K562 (cell line): ENCODE measurements around the gene CD248. TPM values are rescaled to one million over a fixed set of nuclear protein-coding genes. Genes with fewer than 3 reads are reported as not detected.

Experiments
- ATAC-seq: fragments of 200-7000 bp; cut with Tn5 transposase; 3 replicates; pipeline ENCODE4 v1.9.1; 2020; ENCODE audit warnings: moderate library complexity
- BruUV-seq: library from RNA; stranded (reverse); fragments of 400-500 nt; replicated peaks from 2 replicates; lab custom pipeline; 2021; lab: Mats Ljungman, UMichigan
- CTCF ChIA-PET: fragments of 300-600 bp; formaldehyde crosslinking; extraction: SDS; loops from one replicate; lab custom pipeline; 2021; ENCODE audit warnings: low intra/inter-chr PET ratio; lab: Yijun Ruan, JAX
- POLR2A ChIA-PET: fragments of 300-600, 350-650 bp; sonication (Branson Sonifier 250); formaldehyde crosslinking; extraction: SDS; loops from one replicate; lab custom pipeline; 2021; ENCODE audit warnings: antibody characterized with exemption, inconsistent platforms; lab: Yijun Ruan, JAX
- DNase-seq, 4 experiments: peaks; one replicate each; pipeline versions ENCODE4 v3.0.0 to v3.0.0-alpha.2; 2011 to 2018; ENCODE audit warnings: low spot score in 3 of 4, mixed read lengths in 3 of 4; ENCODE audit errors: extremely low read depth in 1 of 4
- FAIRE-seq: peaks from 2 replicates; lab custom pipeline; 2011; peaks lifted over from hg19 to GRCh38; lab: Jason Lieb, UNC
- H2AFZ ChIP-seq: 2 replicates; pipeline ENCODE4 v1.6.0; 2011; ENCODE audit warnings: low read depth, low read length, control low read depth, inconsistent platforms
- H3K27ac ChIP-seq: fragments of 200-600 bp; 3 replicates; pipeline ENCODE4 v1.8.0; 2011; ENCODE audit warnings: low read depth, mild to moderate bottlenecking, control low read depth, inconsistent platforms, low read length, moderate library complexity, mixed read lengths; ENCODE audit errors: extremely low read depth
- H3K27me3 ChIP-seq, 2 experiments: fragments of 300-600 bp in 1 of 2; 2 replicates in 1 of 2; 3 replicates in 1 of 2; pipeline versions ENCODE4 v1.6.0 to v1.8.0; 2011; ENCODE audit warnings: inconsistent platforms in 2 of 2, low read length in 2 of 2, mild to moderate bottlenecking in 1 of 2, mixed read lengths in 1 of 2, moderate library complexity in 1 of 2; ENCODE audit not compliant: control insufficient read depth in 2 of 2, insufficient read depth in 2 of 2
- H3K36me3 ChIP-seq: fragments of 300-600 bp; 3 replicates; pipeline ENCODE4 v1.8.0; 2011; ENCODE audit warnings: mild to moderate bottlenecking, low read length, inconsistent platforms; ENCODE audit not compliant: control insufficient read depth, insufficient read depth
- H3K4me1 ChIP-seq, 2 experiments: fragments of 200-600 bp in 1 of 2; replicated peaks in 1 of 2; 2 replicates in 1 of 2; 3 replicates in 1 of 2; pipeline versions ENCODE4 v1.5.1 to v1.8.0; 2011; ENCODE audit warnings: inconsistent platforms in 2 of 2, low read length in 2 of 2, mild to moderate bottlenecking in 1 of 2, mixed read lengths in 1 of 2, moderate library complexity in 1 of 2; ENCODE audit not compliant: control insufficient read depth in 2 of 2, insufficient read depth in 2 of 2
- H3K4me2 ChIP-seq: 2 replicates; pipeline ENCODE4 v1.6.1; 2011; ENCODE audit warnings: low read length, control low read depth, inconsistent platforms, mixed read lengths; ENCODE audit not compliant: insufficient read depth
- H3K4me3 ChIP-seq: fragments of 200-600 bp; sonication (generic), shearing (Covaris generic); 2 replicates; pipeline ENCODE4 v1.5.1; 2016; ENCODE audit warnings: control low read depth, inconsistent platforms
- H3K79me2 ChIP-seq: fragments of 200-600 bp; 3 replicates; pipeline ENCODE4 v1.8.0; 2011; ENCODE audit warnings: low read length, inconsistent platforms; ENCODE audit not compliant: control insufficient read depth, insufficient read depth
- H3K9ac ChIP-seq, 2 experiments: 2 replicates each; pipeline versions ENCODE4 v1.6.0 to v1.6.1; 2011; ENCODE audit warnings: low read depth in 2 of 2, low read length in 2 of 2, control low read depth in 1 of 2, inconsistent platforms in 1 of 2, mild to moderate bottlenecking in 1 of 2, mixed read lengths in 1 of 2; ENCODE audit not compliant: insufficient read depth in 1 of 2
- H3K9me1 ChIP-seq: one replicate; pipeline ENCODE4 v1.6.0; 2011; ENCODE audit warnings: inconsistent platforms, mild to moderate bottlenecking, low read length, moderate library complexity; ENCODE audit not compliant: control insufficient read depth, insufficient read depth
- H3K9me3 ChIP-seq: replicated peaks from 2 replicates; pipeline ENCODE4 v1.5.1; 2011; ENCODE audit warnings: low read depth, low read length, inconsistent platforms; ENCODE audit not compliant: control insufficient read depth, insufficient read depth
- H4K20me1 ChIP-seq: replicated peaks from 2 replicates; pipeline ENCODE4 v1.6.1; 2011; ENCODE audit warnings: low read length, inconsistent platforms, mixed read lengths; ENCODE audit not compliant: control insufficient read depth, insufficient read depth
- FOXM1 ChIP-seq, 2 experiments: fragments of 450-650 bp in 1 of 2; sonication (generic) in 1 of 2; formaldehyde crosslinking in 1 of 2; IDR thresholded peaks; 2 replicates each; pipeline versions ENCODE4 v1.6.1 to v1.9.0; 2017 to 2022; ENCODE audit warnings: low read depth in 2 of 2, mild to moderate bottlenecking in 2 of 2, missing genetic modification reagents in 1 of 2, moderate library complexity in 1 of 2
- GATAD2B ChIP-seq: fragments of 450-650 bp; IDR thresholded peaks from 2 replicates; pipeline ENCODE4 v1.6.1; 2017; ENCODE audit warnings: mild to moderate bottlenecking, borderline replicate concordance
- KDM4B ChIP-seq, 2 experiments: fragments of 450-650 bp in 1 of 2; sonication (generic) in 1 of 2; IDR thresholded peaks; 2 replicates each; pipeline ENCODE4 v1.6.1; 2016 to 2017; ENCODE audit warnings: borderline replicate concordance in 2 of 2, antibody characterized with exemption in 1 of 2, low read depth in 1 of 2, mild to moderate bottlenecking in 1 of 2
- KLF1 ChIP-seq: fragments of 450-650 bp; IDR thresholded peaks from 2 replicates; pipeline ENCODE4 v1.6.1; 2016; ENCODE audit warnings: missing genetic modification characterization, missing compliant biosample characterization
- POLR2A ChIP-seq: fragments of 450-650 bp; conservative IDR thresholded peaks from 2 replicates; pipeline ENCODE4 v1.6.1; 2016
- POLR2G ChIP-seq: fragments of 200-400 bp; formaldehyde crosslinking; IDR thresholded peaks from 2 replicates; pipeline ENCODE4 v1.6.1; 2017; ENCODE audit warnings: low read depth, mild to moderate bottlenecking, antibody characterized with exemption, low read length, moderate library complexity
- RBFOX2 ChIP-seq: fragments of 200-400 bp; formaldehyde crosslinking; IDR thresholded peaks from 2 replicates; pipeline ENCODE4 v1.6.1; 2017; ENCODE audit warnings: low read depth, mild to moderate bottlenecking, low read length, moderate library complexity
- RUNX1 ChIP-seq: sonication (generic); IDR thresholded peaks from 2 replicates; pipeline ENCODE4 v1.6.1; 2016; ENCODE audit warnings: antibody characterized with exemption, low read depth
- ZNF354B ChIP-seq: fragments of 250-450 bp; sonication (Bioruptor Pico); IDR thresholded peaks from 2 replicates; pipeline ENCODE4 v1.4.0; 2020
- WGBS: fragments of 100-300 bp; shearing (Covaris generic); methylation state at CpG from one replicate; pipeline ENCODE4 v1.1.6; 2016; ENCODE audit warnings: low coverage, mixed read lengths; ENCODE audit not compliant: insufficient coverage; ENCODE audit errors: missing lambda C conversion rate; 5-methylcytosine and 5-hydroxymethylcytosine counted together
- in situ Hi-C: fragments of 300-500 bp; cut with MboI; formaldehyde crosslinking; loops from 4 replicates; pipeline ENCODE4 v1.15.0; 2018; ENCODE audit warnings: inconsistent platforms, mixed read lengths
- intact Hi-C: fragments of 100-400 bp; cut with micrococcal nuclease; formaldehyde crosslinking; loops from 2 replicates; pipeline ENCODE4 v1.14.2; 2022
- polyA plus RNA-seq, 8 experiments: library from polyadenylated mRNA; depleted of rRNA in 4 of 8; stranded (reverse) in 5 of 8; unstranded in 3 of 8; fragments of >200 nt; fragmentation: Nextera tagmentation in 2 of 8; fragmentation: Illumina TruSeq in 1 of 8; extraction: Ambion mirVana in 2 of 8; extraction: Trizol in 1 of 8; gene quantifications; 2 replicates each; pipeline versions ENCODE4 v1.2.1 to v1.2.3, GENCODE V29; 2011 to 2014; ENCODE audit warnings: inconsistent platforms in 1 of 8, missing spikeins in 1 of 8
- total RNA-seq, 7 experiments: library from RNA; depleted of rRNA in 6 of 7; stranded (reverse); fragments of >200 nt in 6 of 7; fragmentation: Illumina TruSeq in 2 of 7; extraction: Trizol in 2 of 7; gene quantifications; 2 replicates each; pipeline versions ENCODE4 v1.2.1 to v1.2.3, GENCODE V29; 2011 to 2021; ENCODE audit warnings: low replicate concordance in 1 of 7
- TF ChIP-seq, protein P1 (sequence below): fragments of 250-450 bp; sonication (Bioruptor Pico); IDR thresholded peaks from 2 replicates; pipeline ENCODE4 v1.8.0; 2022; ENCODE audit warnings: inconsistent platforms

The CD248 gene
- total and polyA plus RNA-seq, 9 of the 15 experiments (the other 6 are each of a cell fraction or from before 2014, with no cell fraction given), result 0.09 TPM; not detected in 8

DNA sequence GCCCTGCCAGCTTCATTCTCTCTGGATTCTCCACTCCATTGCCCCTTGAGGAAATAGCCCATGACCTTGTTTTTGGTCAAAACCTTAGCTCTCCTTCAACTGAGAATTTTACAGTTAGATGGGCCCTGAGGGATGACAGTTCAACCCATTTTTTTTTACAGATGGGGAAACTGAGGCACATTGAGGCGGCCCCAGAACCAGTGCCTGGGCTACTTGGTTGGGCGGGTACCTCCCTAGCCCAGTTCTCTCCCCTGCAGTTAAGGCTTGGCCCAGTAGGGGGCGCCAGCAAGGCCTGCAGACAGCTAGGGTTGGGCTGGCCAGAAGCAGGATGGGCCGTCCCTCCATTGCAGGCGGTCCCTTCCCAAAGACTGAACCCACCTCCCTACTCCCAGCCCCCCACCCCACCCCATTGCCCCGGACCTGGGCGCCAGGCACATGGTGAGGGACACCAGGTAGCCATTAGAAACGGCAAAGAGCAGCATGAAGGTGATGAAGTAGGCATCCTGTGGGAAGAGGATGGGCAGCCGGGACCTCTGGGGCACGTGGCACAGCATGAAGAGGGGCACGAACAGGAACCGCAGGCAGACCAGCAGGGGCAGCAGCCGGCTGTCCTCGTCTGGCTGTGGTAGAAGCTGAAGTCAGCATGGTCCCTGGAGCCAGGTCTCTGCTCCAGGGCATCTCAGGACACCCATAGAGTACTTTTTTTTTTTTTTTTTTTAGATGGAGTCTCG, 47.1 kb upstream of the CD248 start (continued):
- TF ChIP-seq ZNF354B (CRISPR knock-in tag) (no peak), KDM4B (IDR thresholded peaks at IDR 0.05; ENCODE audit: borderline replicate concordance in 2 of 2, low read depth in 1 of 2) (no peak), FOXM1 (IDR thresholded peaks at IDR 0.05; ENCODE audit: low read depth) (no peak), FOXM1 (CRISPR knock-in tag; IDR thresholded peaks at IDR 0.05; ENCODE audit: low read depth) (no peak)
- TF ChIP-seq, protein P1, sequence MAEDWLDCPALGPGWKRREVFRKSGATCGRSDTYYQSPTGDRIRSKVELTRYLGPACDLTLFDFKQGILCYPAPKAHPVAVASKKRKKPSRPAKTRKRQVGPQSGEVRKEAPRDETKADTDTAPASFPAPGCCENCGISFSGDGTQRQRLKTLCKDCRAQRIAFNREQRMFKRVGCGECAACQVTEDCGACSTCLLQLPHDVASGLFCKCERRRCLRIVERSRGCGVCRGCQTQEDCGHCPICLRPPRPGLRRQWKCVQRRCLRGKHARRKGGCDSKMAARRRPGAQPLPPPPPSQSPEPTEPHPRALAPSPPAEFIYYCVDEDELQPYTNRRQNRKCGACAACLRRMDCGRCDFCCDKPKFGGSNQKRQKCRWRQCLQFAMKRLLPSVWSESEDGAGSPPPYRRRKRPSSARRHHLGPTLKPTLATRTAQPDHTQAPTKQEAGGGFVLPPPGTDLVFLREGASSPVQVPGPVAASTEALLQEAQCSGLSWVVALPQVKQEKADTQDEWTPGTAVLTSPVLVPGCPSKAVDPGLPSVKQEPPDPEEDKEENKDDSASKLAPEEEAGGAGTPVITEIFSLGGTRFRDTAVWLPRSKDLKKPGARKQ (CRISPR knock-in tag), result no peak

DNA sequence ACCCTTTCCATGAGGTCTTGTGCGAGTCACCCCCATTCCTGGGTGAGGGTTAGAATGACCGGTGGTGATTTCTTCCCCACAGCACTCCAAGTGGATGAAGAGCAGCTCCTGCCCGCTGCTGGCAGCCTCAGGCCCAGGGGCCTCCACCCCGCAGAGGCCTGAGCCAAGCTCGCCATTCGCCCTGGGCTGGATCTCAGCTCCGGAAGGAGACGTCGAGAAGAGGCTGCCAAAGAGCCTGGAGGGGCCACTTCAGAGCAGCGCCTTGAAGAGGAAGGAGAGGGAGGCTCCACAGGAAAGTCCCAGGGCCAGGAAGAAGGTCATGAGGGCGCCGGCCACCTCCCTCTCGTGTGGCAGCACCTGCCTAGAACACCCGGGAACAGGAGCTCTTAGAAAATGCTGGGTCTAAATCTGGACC, 46.4 kb upstream of the CD248 start:
- intact Hi-C loops, result no loop called here
- TF ChIP-seq KLF1 (tag) (no peak), RUNX1 (no peak), POLR2A (0 out of 2 replicates have a peak, but pooled peaks have one; percentile 13), GATAD2B (no peak), POLR2G (peak; percentile 80), RBFOX2 (0 out of 2 replicates have a peak, but pooled peaks have one; percentile 44)

More for the DNA sequence above, 46.4 kb upstream of the CD248 start:
- Histone ChIP-seq H3K79me2 (peaks cover 13% of the 10 kb centered on the region), H3K4me3 (no peak overlapping the region), H3K27me3 (no peaks in the 10 kb centered on the region), H3K4me2 (no peak overlapping the region), H3K4me1 (peaks cover 0 to 30% of the 10 kb centered on the region in 2 experiments; a peak in 4 of 5 replicates), H3K36me3 (peaks cover 59% of the 10 kb centered on the region), H3K9me3 (no peaks in the 10 kb centered on the region), H3K9me1 (peaks cover 3% of the 10 kb centered on the region), H3K27ac (no peak overlapping the region), H3K9ac (peak overlapping the region in 1 of 2 experiments; percentile 31; a peak in 1 of 4 replicates), H4K20me1 (peaks cover 23% of the 10 kb centered on the region), H2AFZ (no peak overlapping the region)
- in situ Hi-C loops, result no loop called here
- DNase-seq (peak in 2 of 4 experiments; percentile 5 to 7), ATAC-seq (no peak), FAIRE-seq (no peak)
- WGBS, result 91% methylated on average over 14 of the region's 14 CpGs
- no TSS peak for BruUV-seq
- POLR2A ChIA-PET, result interaction anchor here (0.6 to 3.3 kb wide), 7 partner anchors 9 to 51 kb away, joined by 3 to 16 read pairs (median 7); partner anchors contain the start of genes BRMS1 and SLC29A2
- CTCF ChIA-PET, result no interaction called here
